ENCODE measurements around the gene AGBL3.

AGBL3 gene

DNA sequence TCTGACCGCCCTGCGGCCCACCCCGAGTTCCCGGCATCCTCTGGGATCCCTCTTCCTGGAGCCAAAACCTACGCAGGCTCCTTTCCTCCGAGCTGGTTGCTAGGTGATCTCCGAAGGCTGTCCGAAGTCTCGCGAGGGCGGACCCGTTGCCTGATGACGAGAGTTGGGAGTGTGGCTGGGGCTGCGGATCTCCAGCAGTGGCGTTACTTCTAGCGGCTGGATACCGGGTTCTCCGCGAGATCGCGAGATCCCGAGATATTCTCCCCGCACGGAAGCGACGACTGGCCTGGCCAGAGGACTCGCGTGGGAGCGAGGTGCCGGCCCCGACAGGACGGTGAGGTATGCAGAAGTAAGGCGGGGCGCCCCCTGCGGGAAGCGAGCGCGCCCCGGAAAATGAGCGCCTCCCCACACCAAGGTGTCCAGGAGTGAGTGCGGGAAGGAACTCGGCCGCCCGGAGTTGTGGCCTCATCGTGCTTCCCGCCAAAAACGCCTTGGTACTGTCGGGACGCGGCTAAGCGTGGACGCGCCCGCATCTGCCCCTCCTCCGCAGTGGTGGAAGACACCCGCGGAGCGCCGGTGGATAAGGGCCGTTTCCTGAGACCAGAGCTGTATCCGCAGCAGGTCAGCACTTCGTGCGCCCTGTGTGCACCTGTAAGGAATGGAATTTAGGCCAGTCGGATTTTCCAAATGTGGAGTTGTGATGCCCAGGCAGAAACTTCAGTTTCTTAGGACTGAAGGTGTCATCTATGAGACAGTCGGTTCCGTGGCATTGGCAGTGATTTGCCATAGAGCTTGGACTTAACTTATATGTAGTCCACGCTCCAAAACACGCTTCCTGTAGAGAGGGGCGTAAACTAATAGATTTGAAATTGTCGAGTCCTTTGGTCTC is at the start of gene AGBL3:
Gene AGBL3, plus strand, starts transcription at position 146 of the 889 bp plus-strand sequence. CDS start 1,426 bp downstream, outside the sequence.
- peaks cover 13% of the 10 kb centered on the region for H3K36me3 Mint-ChIP-seq (ENCODE audit: insufficient read depth)
- peaks cover 34% of the 10 kb centered on the region for H3K4me1 Mint-ChIP-seq
- peak within 1 kb of the TSS; percentile 99 for H3K27ac Mint-ChIP-seq (ENCODE audit: low read depth)
- H3K9me3 Mint-ChIP-seq, result no peaks in the 10 kb centered on the region
- DNase-seq (ENCODE audit: low spot score in 2 of 2) (peak; percentile 82 to 83), ATAC-seq (replicated peaks; ENCODE audit: extremely low read depth, poor library complexity, severe bottlenecking) (peak; percentile 86)
- H3K4me3 Mint-ChIP-seq, result peak within 1 kb of the TSS; percentile 100
- H3K27me3 Mint-ChIP-seq, result no peaks in the 10 kb centered on the region

DNA sequence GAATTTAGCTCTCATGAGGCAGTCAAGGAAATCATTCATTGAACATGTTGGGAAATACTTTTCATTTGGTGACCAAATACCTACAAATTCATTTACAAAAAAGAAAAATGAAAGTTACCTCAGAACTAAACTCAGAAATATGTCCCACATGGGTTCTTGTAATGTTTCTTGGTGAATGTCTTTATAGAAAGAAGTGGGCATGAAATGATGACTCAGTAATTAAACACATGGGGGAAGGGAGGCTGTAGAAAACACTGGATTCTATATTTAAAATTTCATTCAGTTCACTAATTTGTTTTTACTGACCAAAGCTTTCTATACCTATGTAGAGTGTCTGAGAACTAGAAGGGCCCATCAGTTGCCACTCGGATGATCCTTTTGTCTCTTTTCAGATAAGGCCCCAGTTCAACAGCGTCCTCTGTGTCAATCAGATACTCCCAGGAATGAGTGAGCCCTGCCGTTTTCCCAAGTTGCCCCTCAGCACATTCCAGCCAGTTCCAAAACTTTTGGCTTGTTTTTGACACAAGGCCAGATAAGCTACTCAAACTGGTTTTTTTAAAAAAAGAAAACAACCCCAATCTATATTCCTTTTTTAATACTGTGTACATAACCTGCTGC is 49.3 kb upstream of the AGBL3 start:
- H3K27me3 Mint-ChIP-seq, result no peaks in the 10 kb centered on the region
- H3K9me3 Mint-ChIP-seq, result no peaks in the 10 kb centered on the region
- H3K36me3 Mint-ChIP-seq (ENCODE audit: insufficient read depth), result no peaks in the 10 kb centered on the region
- no peak for ATAC-seq (replicated peaks; ENCODE audit: extremely low read depth, poor library complexity, severe bottlenecking)
- peaks cover 9% of the 10 kb centered on the region for H3K4me1 Mint-ChIP-seq
- no peak overlapping the region for H3K27ac Mint-ChIP-seq (ENCODE audit: low read depth)
- H3K4me3 Mint-ChIP-seq, result no peak overlapping the region
- DNase-seq (ENCODE audit: low spot score in 2 of 2), result no peak

DNA sequence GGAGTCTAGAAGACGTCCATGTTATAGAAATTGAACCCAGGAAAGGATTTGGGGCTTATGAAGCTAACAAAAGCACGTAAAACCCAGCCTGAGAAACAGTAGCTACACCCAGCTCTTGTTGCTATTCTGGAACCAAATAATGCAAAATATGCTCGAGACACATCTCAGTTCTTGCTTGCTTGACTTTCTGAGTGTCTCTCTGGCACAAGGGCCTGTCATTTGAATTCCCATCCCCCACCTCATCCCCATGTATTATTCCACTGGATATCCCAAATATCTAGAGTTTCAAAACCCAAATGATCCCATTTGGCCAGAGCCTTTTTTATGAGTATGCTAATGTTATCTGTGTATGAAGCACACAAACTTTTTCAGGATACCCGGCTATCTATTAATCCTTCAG is 48.2 kb upstream of the AGBL3 start:
- Mint-ChIP-seq H3K27ac (ENCODE audit: low read depth) (no peak overlapping the region), H3K9me3 (no peaks in the 10 kb centered on the region), H3K27me3 (no peaks in the 10 kb centered on the region), H3K36me3 (ENCODE audit: insufficient read depth) (peaks cover 3% of the 10 kb centered on the region), H3K4me1 (peaks cover 5% of the 10 kb centered on the region), H3K4me3 (no peak overlapping the region)
- DNase-seq (ENCODE audit: low spot score in 2 of 2) (no peak), ATAC-seq (replicated peaks; ENCODE audit: extremely low read depth, poor library complexity, severe bottlenecking) (no peak)

DNA sequence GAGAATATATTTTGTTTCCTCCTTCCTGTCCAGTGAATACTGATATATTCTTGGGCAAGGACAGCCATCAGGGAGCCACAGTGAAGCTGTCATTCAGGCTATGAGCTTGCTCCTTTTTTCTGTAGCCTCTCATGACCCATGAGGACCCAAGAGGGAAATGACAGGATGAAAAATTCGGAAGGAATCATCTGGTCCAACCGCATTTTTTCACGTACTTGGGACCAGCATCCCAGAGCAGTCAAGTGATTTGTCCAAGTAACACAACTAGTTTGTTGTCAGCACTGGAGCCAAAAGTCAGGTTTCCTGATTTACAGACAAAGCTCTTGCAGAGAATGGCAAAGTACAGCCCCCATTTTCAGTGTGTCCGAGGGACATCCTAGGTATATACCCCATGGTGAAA is 47.2 kb upstream of the AGBL3 start:
- Mint-ChIP-seq H3K4me1 (no peaks in the 10 kb centered on the region), H3K4me3 (no peak overlapping the region), H3K9me3 (no peaks in the 10 kb centered on the region), H3K27me3 (no peaks in the 10 kb centered on the region), H3K36me3 (ENCODE audit: insufficient read depth) (peaks cover 3% of the 10 kb centered on the region), H3K27ac (ENCODE audit: low read depth) (no peak overlapping the region)
- no peak for DNase-seq (ENCODE audit: low spot score in 2 of 2)
- ATAC-seq (replicated peaks; ENCODE audit: extremely low read depth, poor library complexity, severe bottlenecking), result no peak

DNA sequence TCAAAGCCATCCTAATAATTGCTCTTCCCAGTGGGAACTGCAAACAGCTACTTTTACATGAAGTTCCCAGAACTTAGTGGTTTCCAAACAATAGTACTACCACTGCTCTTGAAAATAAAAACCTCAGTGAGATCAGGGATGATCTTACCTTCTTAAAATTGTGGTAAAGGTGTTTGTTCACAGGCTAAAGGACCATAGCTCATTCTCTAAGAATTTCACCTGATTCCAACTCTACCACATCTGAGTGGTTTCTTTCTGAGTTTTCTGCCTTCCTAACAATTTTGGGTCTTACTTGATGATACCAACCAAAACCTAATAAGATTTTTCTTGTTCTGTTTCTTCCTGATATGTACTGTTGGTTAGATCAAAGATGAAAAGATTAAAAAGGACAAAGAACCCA is 45.6 kb upstream of the AGBL3 start:
- H3K4me1 Mint-ChIP-seq, result no peaks in the 10 kb centered on the region
- no peak for DNase-seq (ENCODE audit: low spot score in 2 of 2)
- H3K9me3 Mint-ChIP-seq, result no peaks in the 10 kb centered on the region
- H3K36me3 Mint-ChIP-seq (ENCODE audit: insufficient read depth), result peaks cover 4% of the 10 kb centered on the region
- no peaks in the 10 kb centered on the region for H3K27me3 Mint-ChIP-seq
- H3K27ac Mint-ChIP-seq (ENCODE audit: low read depth), result no peak overlapping the region
- no peak for ATAC-seq (replicated peaks; ENCODE audit: extremely low read depth, poor library complexity, severe bottlenecking)
- no peak overlapping the region for H3K4me3 Mint-ChIP-seq

DNA sequence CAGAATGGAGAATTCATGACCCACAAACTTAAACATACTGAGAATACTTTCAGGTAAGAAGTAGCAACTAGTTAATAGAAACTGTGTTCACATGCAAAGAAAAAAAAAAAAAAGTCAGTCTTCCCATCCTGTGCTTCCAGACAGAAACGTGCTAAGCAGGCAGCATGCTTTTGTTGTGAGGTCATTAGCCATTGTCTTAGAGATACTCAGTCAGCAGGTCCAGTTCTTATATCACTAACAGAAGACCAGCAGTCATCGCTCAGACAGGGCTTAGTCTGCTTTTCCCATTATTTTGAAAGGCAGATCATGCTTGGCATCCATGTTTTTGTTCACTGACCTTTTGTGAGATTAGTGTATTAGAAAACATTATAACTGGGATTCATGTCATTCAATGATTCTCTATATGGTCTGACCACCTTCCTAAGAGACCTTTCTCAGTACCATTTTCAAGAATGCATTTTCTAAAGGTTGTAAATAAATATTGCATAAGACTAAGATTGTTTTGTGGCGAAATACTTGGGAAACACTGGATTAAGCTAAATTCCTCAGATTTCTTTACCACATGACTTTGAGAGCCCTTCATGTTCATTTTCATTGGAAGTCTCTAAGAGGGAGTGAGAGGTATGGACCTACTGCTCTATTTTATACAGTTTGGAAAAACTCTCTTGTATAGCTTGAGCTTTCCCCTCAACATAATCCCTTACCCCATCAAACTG is 45.0 kb upstream of the AGBL3 start:
- no peaks in the 10 kb centered on the region for H3K9me3 Mint-ChIP-seq
- DNase-seq (ENCODE audit: low spot score in 2 of 2), result no peak

DNA sequence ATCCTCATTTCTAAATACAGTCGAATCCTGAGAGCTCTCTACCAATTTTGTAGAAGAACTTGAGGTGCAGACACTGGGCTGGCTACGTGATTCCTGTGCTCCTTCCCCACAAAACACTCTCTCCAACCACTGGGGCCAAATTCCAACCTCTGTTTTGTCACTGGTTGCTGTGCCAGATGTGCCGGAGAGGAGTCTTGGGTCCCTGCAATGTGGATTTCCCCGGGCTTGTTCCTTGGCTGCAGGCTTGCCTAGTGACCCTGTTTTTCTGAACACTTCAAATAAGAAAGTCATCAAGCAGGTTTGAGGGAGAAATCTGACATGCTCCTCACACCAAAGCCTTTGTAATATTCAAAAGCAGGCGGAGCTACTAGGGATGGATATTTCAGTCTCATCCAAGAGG is 44.4 kb upstream of the AGBL3 start:
- Mint-ChIP-seq H3K9me3 (no peaks in the 10 kb centered on the region), H3K27ac (ENCODE audit: low read depth) (no peak overlapping the region), H3K36me3 (ENCODE audit: insufficient read depth) (peaks cover 4% of the 10 kb centered on the region), H3K4me1 (no peaks in the 10 kb centered on the region), H3K27me3 (peaks cover 5% of the 10 kb centered on the region), H3K4me3 (no peak overlapping the region)
- DNase-seq (ENCODE audit: low spot score in 2 of 2) (no peak), ATAC-seq (replicated peaks; ENCODE audit: extremely low read depth, poor library complexity, severe bottlenecking) (no peak)

More for the DNA sequence above, 45.0 kb upstream of the AGBL3 start:
- ATAC-seq (replicated peaks; ENCODE audit: extremely low read depth, poor library complexity, severe bottlenecking), result no peak
- no peaks in the 10 kb centered on the region for H3K4me1 Mint-ChIP-seq
- no peak overlapping the region for H3K4me3 Mint-ChIP-seq
- H3K27ac Mint-ChIP-seq (ENCODE audit: low read depth), result no peak overlapping the region
- H3K36me3 Mint-ChIP-seq (ENCODE audit: insufficient read depth), result peaks cover 4% of the 10 kb centered on the region
- H3K27me3 Mint-ChIP-seq, result no peaks in the 10 kb centered on the region

DNA sequence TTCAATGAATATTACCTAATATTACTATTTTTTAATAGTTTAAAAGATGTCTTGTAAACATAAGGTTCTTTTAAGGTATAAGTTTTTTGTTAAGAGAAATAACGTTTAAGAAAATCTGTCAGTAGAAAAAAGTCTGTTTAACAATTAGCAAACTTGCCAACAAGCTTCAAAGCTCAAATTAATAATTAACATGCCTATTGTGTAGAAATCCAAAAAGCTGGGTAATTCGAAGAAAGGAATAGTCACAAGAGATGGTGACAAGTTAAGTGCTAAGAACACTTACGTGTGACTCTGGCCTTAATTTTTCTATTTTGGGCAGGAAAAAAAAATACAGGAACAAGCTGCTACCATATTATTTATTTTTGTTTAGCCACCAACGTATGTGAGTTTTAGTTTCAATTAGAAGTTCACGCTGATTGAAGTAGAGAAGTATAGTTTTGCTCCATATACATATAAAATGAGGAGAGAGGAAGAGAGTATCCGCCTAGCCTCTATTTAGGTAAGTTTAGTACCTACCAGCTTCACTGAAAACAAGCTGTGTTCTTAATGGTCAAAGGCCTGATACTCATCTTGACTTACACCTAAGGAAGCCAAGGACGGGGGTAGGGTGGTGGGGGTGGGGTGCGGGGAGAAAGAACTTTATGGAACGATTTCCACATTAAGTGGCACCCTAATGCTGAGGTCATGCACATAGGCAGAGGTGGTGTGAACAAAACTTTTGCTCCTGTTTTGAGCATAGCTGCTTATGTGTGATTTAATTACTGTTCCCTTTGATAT is 43.4 kb upstream of the AGBL3 start:
- Mint-ChIP-seq H3K9me3 (no peaks in the 10 kb centered on the region), H3K27me3 (peaks cover 14% of the 10 kb centered on the region), H3K4me3 (no peak overlapping the region), H3K27ac (ENCODE audit: low read depth) (no peak overlapping the region), H3K36me3 (ENCODE audit: insufficient read depth) (peaks cover 4% of the 10 kb centered on the region), H3K4me1 (no peaks in the 10 kb centered on the region)
- DNase-seq (ENCODE audit: low spot score in 2 of 2) (no peak), ATAC-seq (replicated peaks; ENCODE audit: extremely low read depth, poor library complexity, severe bottlenecking) (no peak)

DNA sequence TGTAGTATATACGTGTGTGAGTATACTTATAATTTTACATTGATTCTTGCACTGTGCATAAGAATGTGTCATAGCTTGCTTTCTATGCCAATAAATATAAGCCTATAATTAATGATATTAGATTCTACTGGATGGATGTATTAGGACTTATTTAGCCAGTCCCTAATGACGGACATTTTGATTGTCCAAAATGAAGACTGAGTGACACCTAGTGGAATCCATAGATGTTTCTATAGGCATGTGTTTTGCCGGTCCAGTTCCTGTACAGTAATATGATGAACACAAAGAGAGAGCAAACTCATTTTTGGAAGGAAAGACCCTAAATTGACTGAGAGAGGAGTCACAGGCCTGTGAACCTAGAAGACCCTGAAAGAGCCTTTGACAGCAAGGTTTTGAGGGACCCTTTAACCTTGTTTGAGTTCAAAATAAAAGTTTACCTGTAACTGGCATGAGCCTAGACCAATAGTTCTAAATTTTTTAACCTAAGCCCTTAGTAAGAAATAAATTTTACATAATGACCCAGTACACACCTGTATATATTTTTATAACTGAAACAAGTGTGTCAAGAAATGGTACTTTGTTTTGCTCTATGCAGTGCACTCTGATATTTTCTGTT is 42.4 kb upstream of the AGBL3 start:
- Mint-ChIP-seq H3K36me3 (ENCODE audit: insufficient read depth) (peaks cover 4% of the 10 kb centered on the region), H3K4me1 (no peaks in the 10 kb centered on the region), H3K27me3 (peaks cover 15% of the 10 kb centered on the region), H3K27ac (ENCODE audit: low read depth) (no peak overlapping the region), H3K4me3 (no peak overlapping the region), H3K9me3 (no peaks in the 10 kb centered on the region)
- no peak for ATAC-seq (replicated peaks; ENCODE audit: extremely low read depth, poor library complexity, severe bottlenecking)
- no peak for DNase-seq (ENCODE audit: low spot score in 2 of 2)

DNA sequence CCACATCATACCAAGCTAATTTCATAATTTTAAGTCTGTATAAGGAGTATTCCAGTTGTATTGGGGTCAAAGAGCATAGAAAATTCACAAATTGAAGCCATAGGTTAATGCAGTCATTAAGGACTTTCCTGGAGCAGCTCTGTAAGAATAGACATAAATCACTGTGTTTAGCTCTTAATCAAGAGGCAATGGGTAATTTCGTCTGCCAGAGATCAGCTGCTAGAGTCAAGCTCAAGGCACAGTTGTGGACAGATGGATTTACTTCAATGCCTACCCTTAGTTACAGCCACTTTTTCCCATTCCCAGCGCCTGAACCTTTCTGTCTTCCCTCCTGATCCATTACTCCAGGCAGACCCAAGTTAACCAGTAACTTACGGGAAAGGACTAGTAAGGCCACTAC is 40.6 kb upstream of the AGBL3 start:
- H3K9me3 Mint-ChIP-seq, result no peaks in the 10 kb centered on the region
- no peak overlapping the region for H3K27ac Mint-ChIP-seq (ENCODE audit: low read depth)
- peaks cover 4% of the 10 kb centered on the region for H3K36me3 Mint-ChIP-seq (ENCODE audit: insufficient read depth)
- no peak for ATAC-seq (replicated peaks; ENCODE audit: extremely low read depth, poor library complexity, severe bottlenecking)
- no peak for DNase-seq (ENCODE audit: low spot score in 2 of 2)
- H3K4me1 Mint-ChIP-seq, result no peaks in the 10 kb centered on the region
- peaks cover 25% of the 10 kb centered on the region for H3K27me3 Mint-ChIP-seq
- no peak overlapping the region for H3K4me3 Mint-ChIP-seq

DNA sequence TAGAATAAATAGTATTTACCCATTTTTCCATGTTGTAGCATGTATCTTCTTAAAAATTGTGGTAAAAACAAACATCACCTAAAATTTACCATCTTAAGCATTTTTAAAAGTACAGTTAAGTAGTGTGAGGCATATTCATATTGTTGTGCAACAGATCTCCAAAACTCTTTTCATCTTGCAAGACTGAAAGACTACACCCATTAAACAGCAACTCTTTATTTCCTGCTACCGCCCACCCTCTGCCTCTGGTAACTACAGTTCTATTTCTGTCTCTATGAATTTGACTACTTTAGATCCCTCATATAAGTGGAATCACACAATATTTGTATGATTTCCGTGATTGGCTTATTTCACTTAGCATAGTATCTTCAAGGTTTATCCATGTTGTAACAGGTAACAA is 40.0 kb upstream of the AGBL3 start:
- peaks cover 25% of the 10 kb centered on the region for H3K27me3 Mint-ChIP-seq
- no peak overlapping the region for H3K27ac Mint-ChIP-seq (ENCODE audit: low read depth)
- no peak for ATAC-seq (replicated peaks; ENCODE audit: extremely low read depth, poor library complexity, severe bottlenecking)
- no peaks in the 10 kb centered on the region for H3K9me3 Mint-ChIP-seq
- peaks cover 4% of the 10 kb centered on the region for H3K36me3 Mint-ChIP-seq (ENCODE audit: insufficient read depth)
- no peak for DNase-seq (ENCODE audit: low spot score in 2 of 2)
- no peak overlapping the region for H3K4me3 Mint-ChIP-seq
- no peaks in the 10 kb centered on the region for H3K4me1 Mint-ChIP-seq

DNA sequence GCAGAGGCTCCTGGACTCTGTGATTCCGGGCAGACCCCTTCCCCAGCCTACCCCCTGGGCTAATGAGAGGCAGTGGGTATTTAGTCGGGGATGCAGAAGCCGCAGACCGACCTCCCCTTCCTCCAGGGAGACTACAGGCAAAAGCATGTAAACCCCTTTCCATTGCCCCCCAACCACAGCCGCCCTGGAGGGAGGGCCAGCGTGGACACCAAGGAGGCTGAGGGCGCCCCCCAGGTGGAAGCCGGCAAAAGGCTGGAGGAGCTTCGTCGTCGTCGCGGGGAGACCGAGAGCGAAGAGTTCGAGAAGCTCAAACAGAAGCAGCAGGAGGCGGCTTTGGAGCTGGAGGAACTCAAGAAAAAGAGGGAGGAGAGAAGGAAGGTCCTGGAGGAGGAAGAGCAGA is 39.0 kb upstream of the AGBL3 start:
- Mint-ChIP-seq H3K36me3 (ENCODE audit: insufficient read depth) (peaks cover 4% of the 10 kb centered on the region), H3K4me3 (no peak overlapping the region), H3K27ac (ENCODE audit: low read depth) (no peak overlapping the region), H3K27me3 (peaks cover 25% of the 10 kb centered on the region), H3K9me3 (no peaks in the 10 kb centered on the region), H3K4me1 (no peaks in the 10 kb centered on the region)
- DNase-seq (ENCODE audit: low spot score in 2 of 2) (no peak), ATAC-seq (replicated peaks; ENCODE audit: extremely low read depth, poor library complexity, severe bottlenecking) (no peak)
